Measurements from ENCODE around the gene ARID3C. TPM values are rescaled to one million over a fixed set of nuclear protein-coding genes. Genes with fewer than 3 reads are reported as not detected.

ARID3C gene
- total RNA-seq, 1 experiment from 2014 or later, result not detected

DNA sequence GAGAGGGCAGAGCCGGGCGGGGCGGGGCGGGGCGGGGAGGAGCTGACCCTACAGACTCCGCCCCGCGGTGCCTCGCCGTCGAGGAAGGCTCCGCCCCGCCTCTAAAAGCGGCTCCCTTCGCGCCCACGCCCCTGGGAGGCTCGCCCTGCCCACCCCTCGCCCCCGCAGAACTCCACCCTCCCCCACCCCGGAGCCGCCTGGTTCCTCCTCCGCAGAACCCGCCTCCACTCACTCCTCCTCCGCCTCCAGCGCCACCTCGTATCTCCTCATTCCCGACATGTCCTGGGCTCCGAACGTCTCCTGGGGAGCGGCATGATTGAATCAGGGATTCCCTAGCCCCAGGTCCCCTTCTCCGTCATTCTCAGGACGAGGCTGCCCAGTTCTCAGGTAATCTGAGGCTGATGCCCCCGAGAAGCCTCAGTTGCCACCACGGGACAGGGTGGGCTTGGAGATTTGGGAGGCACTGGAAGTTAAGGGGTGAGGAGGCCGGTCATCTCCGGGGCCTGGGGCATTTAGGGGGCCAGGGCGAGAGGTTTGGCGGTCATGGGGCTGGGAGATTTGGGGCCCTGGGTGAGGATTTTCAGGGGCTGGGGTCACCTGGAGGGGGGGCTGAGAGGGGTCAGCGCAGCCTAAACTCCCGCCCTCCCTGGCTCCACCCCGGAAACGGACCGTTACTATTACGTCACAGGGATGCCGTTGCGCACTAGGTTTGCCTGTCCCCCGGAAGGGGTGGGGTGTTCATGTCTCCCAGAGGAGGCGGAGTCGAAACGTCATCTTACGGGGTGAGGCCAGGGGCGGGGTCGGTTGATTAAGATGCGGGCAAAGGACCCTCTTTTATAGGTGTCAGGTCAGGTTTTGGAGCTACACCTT, 36.8 kb upstream of the ARID3C start:
- TF ChIP-seq, protein P1, sequence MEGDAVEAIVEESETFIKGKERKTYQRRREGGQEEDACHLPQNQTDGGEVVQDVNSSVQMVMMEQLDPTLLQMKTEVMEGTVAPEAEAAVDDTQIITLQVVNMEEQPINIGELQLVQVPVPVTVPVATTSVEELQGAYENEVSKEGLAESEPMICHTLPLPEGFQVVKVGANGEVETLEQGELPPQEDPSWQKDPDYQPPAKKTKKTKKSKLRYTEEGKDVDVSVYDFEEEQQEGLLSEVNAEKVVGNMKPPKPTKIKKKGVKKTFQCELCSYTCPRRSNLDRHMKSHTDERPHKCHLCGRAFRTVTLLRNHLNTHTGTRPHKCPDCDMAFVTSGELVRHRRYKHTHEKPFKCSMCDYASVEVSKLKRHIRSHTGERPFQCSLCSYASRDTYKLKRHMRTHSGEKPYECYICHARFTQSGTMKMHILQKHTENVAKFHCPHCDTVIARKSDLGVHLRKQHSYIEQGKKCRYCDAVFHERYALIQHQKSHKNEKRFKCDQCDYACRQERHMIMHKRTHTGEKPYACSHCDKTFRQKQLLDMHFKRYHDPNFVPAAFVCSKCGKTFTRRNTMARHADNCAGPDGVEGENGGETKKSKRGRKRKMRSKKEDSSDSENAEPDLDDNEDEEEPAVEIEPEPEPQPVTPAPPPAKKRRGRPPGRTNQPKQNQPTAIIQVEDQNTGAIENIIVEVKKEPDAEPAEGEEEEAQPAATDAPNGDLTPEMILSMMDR (conservative IDR thresholded peaks at IDR 0.05), result no peak
- no peak for TF ChIP-seq EZH2 (IDR thresholded peaks at IDR 0.05; ENCODE audit: low read depth)
- no peaks in the 10 kb centered on the region for H3K36me3 ChIP-seq (ENCODE audit: low read depth)
- DNase-seq, result peak; percentile 64 to 83
- H3K4me1 ChIP-seq (replicated peaks; ENCODE audit: insufficient read depth), result no peaks in the 10 kb centered on the region
- H3K9me2 ChIP-seq (ENCODE audit: insufficient read depth), result no peaks in the 10 kb centered on the region
- ChIA-PET CTCF (interaction anchor here (0.7 to 1.2 kb wide), 3 partner anchors 32 to 401 kb away, joined by 3 to 4 read pairs (median 3); no protein-coding TSS in a partner anchor), POLR2A (ENCODE audit: unreplicated experiment) (interaction anchor here (0.5 to 0.7 kb wide), 6 partner anchors 15 to 1167 kb away, joined by 3 to 5 read pairs (median 4); partner anchors contain the start of gene SIGMAR1)
- H3F3A ChIP-seq (ENCODE audit: insufficient read depth, low read depth), result peaks cover 4% of the 10 kb centered on the region; the same call in 1 of the 2 replicates
- H3K4me3 ChIP-seq, result peak overlapping the region; percentile 58
- peak overlapping the region; percentile 73 for H3K4me2 ChIP-seq
- intact Hi-C loops (cut with micrococcal nuclease; ENCODE audit: unreplicated experiment), result loop anchor here (2.0 to 5.0 kb wide), 2 partner anchors 19 to 447 kb away; partner anchors contain the start of gene GALT
- H3K27me3 ChIP-seq (ENCODE audit: insufficient read depth, low read depth), result no peaks in the 10 kb centered on the region
- TSS peak; percentile 54 for BruUV-seq (replicated peaks)
- no peaks in the 10 kb centered on the region for H3K79me2 ChIP-seq (ENCODE audit: low read depth)
- no peaks in the 10 kb centered on the region for H4K20me1 ChIP-seq (ENCODE audit: insufficient read depth)
- H3K27ac ChIP-seq, result no peak overlapping the region
- H3K9me3 ChIP-seq (ENCODE audit: insufficient read depth, low read depth), result no peaks in the 10 kb centered on the region
- peak overlapping the region; percentile 89 for H2AFZ ChIP-seq

DNA sequence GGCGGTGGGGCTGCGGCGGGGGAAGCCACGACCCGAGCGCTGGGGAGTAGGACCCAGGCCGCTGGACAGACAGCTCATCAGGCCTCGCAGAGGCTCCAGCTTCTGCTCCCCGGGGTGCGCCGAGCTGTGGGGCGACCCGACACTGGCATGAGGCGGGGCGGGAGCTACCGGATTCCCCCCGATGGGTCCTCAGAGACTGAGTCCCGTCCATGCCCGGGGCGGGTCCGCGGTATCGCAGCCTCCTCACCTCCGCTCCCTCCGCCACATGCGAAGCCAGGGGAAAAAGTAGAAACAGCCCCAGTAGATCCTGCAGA, 36.2 kb upstream of the ARID3C start:
- intact Hi-C loops (cut with micrococcal nuclease; ENCODE audit: unreplicated experiment), result loop anchor here (2.0 to 5.0 kb wide), 2 partner anchors 18 to 447 kb away; partner anchors contain the start of gene GALT

More for the DNA sequence above, 36.2 kb upstream of the ARID3C start:
- ChIA-PET POLR2A (ENCODE audit: unreplicated experiment) (interaction anchor here (0.5 to 0.7 kb wide), 5 partner anchors 15 to 1167 kb away, joined by 3 to 5 read pairs (median 3); no protein-coding TSS in a partner anchor), CTCF (interaction anchor here (0.7 to 1.2 kb wide), 3 partner anchors 31 to 402 kb away, joined by 3 to 4 read pairs (median 3); no protein-coding TSS in a partner anchor)
- H3K36me3 ChIP-seq (ENCODE audit: low read depth), result no peaks in the 10 kb centered on the region
- H3F3A ChIP-seq (ENCODE audit: insufficient read depth, low read depth), result peaks cover 4% of the 10 kb centered on the region; the same call in 1 of the 2 replicates
- no peaks in the 10 kb centered on the region for H3K9me3 ChIP-seq (ENCODE audit: insufficient read depth, low read depth)
- peak overlapping the region; percentile 55 for H3K4me2 ChIP-seq
- BruUV-seq (replicated peaks), result no TSS peak
- no peaks in the 10 kb centered on the region for H3K27me3 ChIP-seq (ENCODE audit: insufficient read depth, low read depth)
- H3K4me1 ChIP-seq (replicated peaks; ENCODE audit: insufficient read depth), result no peaks in the 10 kb centered on the region
- no peaks in the 10 kb centered on the region for H4K20me1 ChIP-seq (ENCODE audit: insufficient read depth)
- H2AFZ ChIP-seq, result no peak overlapping the region
- no peak for DNase-seq
- H3K9me2 ChIP-seq (ENCODE audit: insufficient read depth), result no peaks in the 10 kb centered on the region
- no peak for TF ChIP-seq EZH2 (IDR thresholded peaks at IDR 0.05; ENCODE audit: low read depth)
- TF ChIP-seq, protein P1 (conservative IDR thresholded peaks at IDR 0.05), result no peak
- no peak overlapping the region for H3K27ac ChIP-seq
- no peak overlapping the region; the same call in 1 of the 2 replicates for H3K4me3 ChIP-seq
- H3K79me2 ChIP-seq (ENCODE audit: low read depth), result no peaks in the 10 kb centered on the region
